ENCODE results near the gene LCMT1. TPM values are rescaled to one million over a fixed set of nuclear protein-coding genes. Genes with fewer than 3 reads are reported as not detected.

LCMT1 gene
- total and polyA plus RNA-seq, 9 of the 15 experiments (the other 6 are each of a cell fraction or from before 2014, with no cell fraction given): 20.0 to 42.8 (median 32.3) TPM

DNA sequence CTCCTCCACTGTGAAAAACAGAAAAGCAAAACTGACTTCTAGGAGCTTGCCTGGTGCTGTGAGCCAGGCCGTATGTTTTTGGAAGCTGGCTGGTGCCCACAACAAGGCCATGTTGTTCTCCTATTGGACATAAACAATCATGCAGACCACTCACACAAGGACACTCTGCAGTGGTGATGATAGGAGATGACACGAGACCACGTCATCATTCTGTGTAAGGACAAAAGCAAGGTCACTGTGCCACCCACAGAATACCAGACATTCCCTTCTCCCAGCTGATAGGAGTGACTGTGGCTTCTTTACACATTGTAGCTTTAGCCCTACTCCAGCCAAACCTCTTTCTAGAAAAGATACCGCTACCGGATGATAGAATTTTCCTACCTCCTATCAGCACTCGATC is 47.7 kb upstream of the LCMT1 start (continued):
- TF ChIP-seq ERF (CRISPR knock-in tag; IDR thresholded peaks at IDR 0.05) (no peak), ZZZ3 (IDR thresholded peaks at IDR 0.05) (no peak), PHF21A (IDR thresholded peaks at IDR 0.05; ENCODE audit: borderline replicate concordance, low read depth) (no peak), DMBX1 (CRISPR knock-in tag; IDR thresholded peaks at IDR 0.05; ENCODE audit: borderline replicate concordance) (no peak), ZNF232 (CRISPR knock-in tag; IDR thresholded peaks at IDR 0.05) (no peak), ARNT (IDR thresholded peaks at IDR 0.05) (no peak), POLR2H (tag; IDR thresholded peaks at IDR 0.05; ENCODE audit: low read depth) (no peak), CXXC5 (CRISPR knock-in tag; IDR thresholded peaks at IDR 0.05) (no peak), CHD2 (IDR thresholded peaks at IDR 0.05; ENCODE audit: low read depth, low read length) (no peak), BCOR (IDR thresholded peaks at IDR 0.05) (no peak), ATF7 (IDR thresholded peaks at IDR 0.05) (peak; percentile 20; the same call in 1 of the 2 replicates), CBFA2T2 (conservative IDR thresholded peaks at IDR 0.05) (peak; percentile 27; the same call in 1 of the 2 replicates), FOXJ3 (CRISPR knock-in tag; IDR thresholded peaks at IDR 0.05) (no peak), FOXJ2 (tag; IDR thresholded peaks at IDR 0.05) (no peak), NUFIP1 (IDR thresholded peaks at IDR 0.05; ENCODE audit: partially characterized antibody) (no peak), ZNF347 (CRISPR knock-in tag; IDR thresholded peaks at IDR 0.05; ENCODE audit: low read depth) (no peak), TCFL5 (CRISPR knock-in tag; conservative IDR thresholded peaks at IDR 0.05) (no peak), KDM1A (IDR thresholded peaks at IDR 0.05) (no peak), XRCC4 (IDR thresholded peaks at IDR 0.05; ENCODE audit: extremely low read depth, insufficient read depth, insufficient read length) (no peak), ZFP1 (CRISPR knock-in tag; IDR thresholded peaks at IDR 0.05) (no peak)
- TF ChIP-seq, protein P1, sequence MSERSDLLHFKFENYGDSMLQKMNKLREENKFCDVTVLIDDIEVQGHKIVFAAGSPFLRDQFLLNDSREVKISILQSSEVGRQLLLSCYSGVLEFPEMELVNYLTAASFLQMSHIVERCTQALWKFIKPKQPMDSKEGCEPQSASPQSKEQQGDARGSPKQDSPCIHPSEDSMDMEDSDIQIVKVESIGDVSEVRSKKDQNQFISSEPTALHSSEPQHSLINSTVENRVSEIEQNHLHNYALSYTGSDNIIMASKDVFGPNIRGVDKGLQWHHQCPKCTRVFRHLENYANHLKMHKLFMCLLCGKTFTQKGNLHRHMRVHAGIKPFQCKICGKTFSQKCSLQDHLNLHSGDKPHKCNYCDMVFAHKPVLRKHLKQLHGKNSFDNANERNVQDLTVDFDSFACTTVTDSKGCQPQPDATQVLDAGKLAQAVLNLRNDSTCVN (CRISPR knock-in tag; IDR thresholded peaks at IDR 0.05): no peak
- TF ChIP-seq, protein P2, sequence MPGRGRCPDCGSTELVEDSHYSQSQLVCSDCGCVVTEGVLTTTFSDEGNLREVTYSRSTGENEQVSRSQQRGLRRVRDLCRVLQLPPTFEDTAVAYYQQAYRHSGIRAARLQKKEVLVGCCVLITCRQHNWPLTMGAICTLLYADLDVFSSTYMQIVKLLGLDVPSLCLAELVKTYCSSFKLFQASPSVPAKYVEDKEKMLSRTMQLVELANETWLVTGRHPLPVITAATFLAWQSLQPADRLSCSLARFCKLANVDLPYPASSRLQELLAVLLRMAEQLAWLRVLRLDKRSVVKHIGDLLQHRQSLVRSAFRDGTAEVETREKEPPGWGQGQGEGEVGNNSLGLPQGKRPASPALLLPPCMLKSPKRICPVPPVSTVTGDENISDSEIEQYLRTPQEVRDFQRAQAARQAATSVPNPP (IDR thresholded peaks at IDR 0.05; ENCODE audit: borderline replicate concordance, insufficient read depth, insufficient read length): no peak
- TF ChIP-seq, protein P3, sequence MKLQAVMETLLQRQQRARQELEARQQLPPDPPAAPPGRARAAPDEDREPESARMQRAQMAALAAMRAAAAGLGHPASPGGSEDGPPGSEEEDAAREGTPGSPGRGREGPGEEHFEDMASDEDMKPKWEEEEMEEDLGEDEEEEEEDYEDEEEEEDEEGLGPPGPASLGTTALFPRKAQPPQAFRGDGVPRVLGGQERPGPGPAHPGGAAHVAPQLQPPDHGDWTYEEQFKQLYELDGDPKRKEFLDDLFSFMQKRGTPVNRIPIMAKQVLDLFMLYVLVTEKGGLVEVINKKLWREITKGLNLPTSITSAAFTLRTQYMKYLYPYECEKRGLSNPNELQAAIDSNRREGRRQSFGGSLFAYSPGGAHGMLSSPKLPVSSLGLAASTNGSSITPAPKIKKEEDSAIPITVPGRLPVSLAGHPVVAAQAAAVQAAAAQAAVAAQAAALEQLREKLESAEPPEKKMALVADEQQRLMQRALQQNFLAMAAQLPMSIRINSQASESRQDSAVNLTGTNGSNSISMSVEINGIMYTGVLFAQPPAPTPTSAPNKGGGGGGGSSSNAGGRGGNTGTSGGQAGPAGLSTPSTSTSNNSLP (IDR thresholded peaks at IDR 0.05; ENCODE audit: borderline replicate concordance, low read depth, low read length): no peak
- TF ChIP-seq, protein P4, sequence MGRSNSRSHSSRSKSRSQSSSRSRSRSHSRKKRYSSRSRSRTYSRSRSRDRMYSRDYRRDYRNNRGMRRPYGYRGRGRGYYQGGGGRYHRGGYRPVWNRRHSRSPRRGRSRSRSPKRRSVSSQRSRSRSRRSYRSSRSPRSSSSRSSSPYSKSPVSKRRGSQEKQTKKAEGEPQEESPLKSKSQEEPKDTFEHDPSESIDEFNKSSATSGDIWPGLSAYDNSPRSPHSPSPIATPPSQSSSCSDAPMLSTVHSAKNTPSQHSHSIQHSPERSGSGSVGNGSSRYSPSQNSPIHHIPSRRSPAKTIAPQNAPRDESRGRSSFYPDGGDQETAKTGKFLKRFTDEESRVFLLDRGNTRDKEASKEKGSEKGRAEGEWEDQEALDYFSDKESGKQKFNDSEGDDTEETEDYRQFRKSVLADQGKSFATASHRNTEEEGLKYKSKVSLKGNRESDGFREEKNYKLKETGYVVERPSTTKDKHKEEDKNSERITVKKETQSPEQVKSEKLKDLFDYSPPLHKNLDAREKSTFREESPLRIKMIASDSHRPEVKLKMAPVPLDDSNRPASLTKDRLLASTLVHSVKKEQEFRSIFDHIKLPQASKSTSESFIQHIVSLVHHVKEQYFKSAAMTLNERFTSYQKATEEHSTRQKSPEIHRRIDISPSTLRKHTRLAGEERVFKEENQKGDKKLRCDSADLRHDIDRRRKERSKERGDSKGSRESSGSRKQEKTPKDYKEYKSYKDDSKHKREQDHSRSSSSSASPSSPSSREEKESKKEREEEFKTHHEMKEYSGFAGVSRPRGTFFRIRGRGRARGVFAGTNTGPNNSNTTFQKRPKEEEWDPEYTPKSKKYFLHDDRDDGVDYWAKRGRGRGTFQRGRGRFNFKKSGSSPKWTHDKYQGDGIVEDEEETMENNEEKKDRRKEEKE (IDR thresholded peaks at IDR 0.05; ENCODE audit: borderline replicate concordance in 1 of 2, control insufficient read depth in 1 of 2, low read depth in 2 of 2, low read length in 1 of 2): no peak

All from K562 (cell line).